PFSK-1 (cell line): Measurements from ENCODE around the gene JAM2.

Experiments
- FOXP2 ChIP-seq: optimal IDR thresholded peaks from 2 replicates; pipeline ENCODE3; 2011; ENCODE audit warnings: borderline replicate concordance, control low read depth, inconsistent platforms; ENCODE audit not compliant: insufficient read depth; ENCODE audit errors: extremely low read length, extremely low read depth
- POLR2AphosphoS5 ChIP-seq: IDR thresholded peaks from 2 replicates; pipeline ENCODE4 v1.6.1; 2012; ENCODE audit warnings: low read depth, mild to moderate bottlenecking, control low read depth, low read length, moderate library complexity
- SIN3A ChIP-seq: IDR thresholded peaks from 2 replicates; pipeline ENCODE4 v1.6.1; 2012; ENCODE audit warnings: mild to moderate bottlenecking, low read length, moderate library complexity, borderline replicate concordance; ENCODE audit not compliant: insufficient read depth
- TAF1 ChIP-seq: IDR thresholded peaks from 2 replicates; pipeline ENCODE4 v1.6.1; 2012; ENCODE audit warnings: low read length, control low read depth, borderline replicate concordance; ENCODE audit not compliant: insufficient read depth
- TF ChIP-seq, protein P1 (sequence below), 2 experiments: IDR thresholded peaks; 2 replicates each; pipeline versions ENCODE4 v1.6.1 to v1.8.0; 2011 to 2012; ENCODE audit warnings: low read depth in 2 of 2, low read length in 2 of 2, control low read depth in 1 of 2, inconsistent platforms in 1 of 2, mild to moderate bottlenecking in 1 of 2, moderate library complexity in 1 of 2; ENCODE audit not compliant: insufficient read depth in 1 of 2

The JAM2 gene

DNA sequence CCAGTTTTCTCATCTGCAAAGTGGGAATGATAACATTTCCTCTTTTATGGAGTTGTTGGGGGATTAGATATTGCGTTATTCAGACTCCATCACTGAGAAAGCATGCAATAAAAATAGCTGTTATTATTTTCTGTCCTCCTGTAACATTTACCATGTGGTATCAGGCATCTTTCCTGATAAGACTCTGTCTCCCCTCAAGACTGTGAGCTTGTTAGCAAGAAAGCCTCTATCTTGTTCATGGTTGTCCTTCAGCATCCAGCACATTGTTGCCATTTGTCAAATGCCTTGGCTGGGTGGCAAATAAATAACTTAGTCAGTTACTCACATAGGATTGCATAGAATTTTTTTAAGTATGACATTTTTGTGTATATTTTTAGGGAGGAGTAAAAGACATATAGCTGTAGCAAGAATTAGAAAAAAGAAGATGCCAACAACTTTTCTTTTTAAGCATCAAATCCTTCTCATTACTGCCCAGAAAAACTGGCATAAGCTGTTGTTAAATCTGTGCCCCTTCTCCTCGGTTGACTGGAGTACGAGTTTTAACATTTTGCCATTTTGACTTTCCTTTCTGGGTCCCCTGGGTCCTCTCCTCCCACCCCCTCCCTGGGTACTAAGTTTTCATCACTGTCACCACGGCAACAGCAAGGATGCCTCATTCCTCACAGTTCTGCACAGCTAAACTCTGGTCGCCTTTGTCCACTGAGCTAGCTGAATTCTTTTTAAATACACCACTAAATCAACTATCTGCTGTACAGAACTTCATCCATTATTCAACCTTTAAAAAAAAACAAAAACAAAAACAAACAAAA lies 1.0 kb upstream of the JAM2 start:
- no peak for TF ChIP-seq SIN3A
- no peak for TF ChIP-seq FOXP2
- TF ChIP-seq TAF1 = no peak
- TF ChIP-seq, protein P1, sequence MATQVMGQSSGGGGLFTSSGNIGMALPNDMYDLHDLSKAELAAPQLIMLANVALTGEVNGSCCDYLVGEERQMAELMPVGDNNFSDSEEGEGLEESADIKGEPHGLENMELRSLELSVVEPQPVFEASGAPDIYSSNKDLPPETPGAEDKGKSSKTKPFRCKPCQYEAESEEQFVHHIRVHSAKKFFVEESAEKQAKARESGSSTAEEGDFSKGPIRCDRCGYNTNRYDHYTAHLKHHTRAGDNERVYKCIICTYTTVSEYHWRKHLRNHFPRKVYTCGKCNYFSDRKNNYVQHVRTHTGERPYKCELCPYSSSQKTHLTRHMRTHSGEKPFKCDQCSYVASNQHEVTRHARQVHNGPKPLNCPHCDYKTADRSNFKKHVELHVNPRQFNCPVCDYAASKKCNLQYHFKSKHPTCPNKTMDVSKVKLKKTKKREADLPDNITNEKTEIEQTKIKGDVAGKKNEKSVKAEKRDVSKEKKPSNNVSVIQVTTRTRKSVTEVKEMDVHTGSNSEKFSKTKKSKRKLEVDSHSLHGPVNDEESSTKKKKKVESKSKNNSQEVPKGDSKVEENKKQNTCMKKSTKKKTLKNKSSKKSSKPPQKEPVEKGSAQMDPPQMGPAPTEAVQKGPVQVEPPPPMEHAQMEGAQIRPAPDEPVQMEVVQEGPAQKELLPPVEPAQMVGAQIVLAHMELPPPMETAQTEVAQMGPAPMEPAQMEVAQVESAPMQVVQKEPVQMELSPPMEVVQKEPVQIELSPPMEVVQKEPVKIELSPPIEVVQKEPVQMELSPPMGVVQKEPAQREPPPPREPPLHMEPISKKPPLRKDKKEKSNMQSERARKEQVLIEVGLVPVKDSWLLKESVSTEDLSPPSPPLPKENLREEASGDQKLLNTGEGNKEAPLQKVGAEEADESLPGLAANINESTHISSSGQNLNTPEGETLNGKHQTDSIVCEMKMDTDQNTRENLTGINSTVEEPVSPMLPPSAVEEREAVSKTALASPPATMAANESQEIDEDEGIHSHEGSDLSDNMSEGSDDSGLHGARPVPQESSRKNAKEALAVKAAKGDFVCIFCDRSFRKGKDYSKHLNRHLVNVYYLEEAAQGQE (IDR thresholded peaks at IDR 0.05; ENCODE audit: insufficient read depth in 1 of 2, low read depth in 2 of 2, low read length in 2 of 2) = no peak
- TF ChIP-seq POLR2AphosphoS5 = no peak

DNA sequence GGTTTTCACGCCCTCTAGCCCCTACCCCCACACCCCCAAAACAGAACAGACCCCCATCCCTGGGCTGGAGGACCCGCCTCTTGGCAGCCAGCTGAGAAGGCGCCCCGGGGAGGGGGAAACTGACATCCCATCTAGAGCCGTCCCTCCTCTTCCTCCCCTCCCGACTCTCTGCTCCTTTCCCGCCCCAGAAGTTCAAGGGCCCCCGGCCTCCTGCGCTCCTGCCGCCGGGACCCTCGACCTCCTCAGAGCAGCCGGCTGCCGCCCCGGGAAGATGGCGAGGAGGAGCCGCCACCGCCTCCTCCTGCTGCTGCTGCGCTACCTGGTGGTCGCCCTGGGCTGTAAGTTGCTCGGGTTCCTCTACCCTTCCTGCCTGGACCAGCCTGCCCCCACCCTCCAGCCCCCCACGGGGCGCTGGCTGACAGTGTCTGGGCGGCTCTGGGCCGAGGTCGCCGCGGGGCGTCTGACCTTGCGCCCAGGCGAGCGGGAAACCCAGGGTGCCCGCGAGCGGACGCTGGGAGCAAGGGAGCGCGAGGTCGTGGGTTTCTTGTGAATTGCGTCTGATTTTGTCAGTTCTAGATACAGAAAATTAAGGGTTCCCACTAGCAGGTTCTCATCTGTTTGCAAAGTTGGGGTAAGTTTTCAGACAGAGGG lies 618 bp downstream of the JAM2 start:
- no peak for TF ChIP-seq FOXP2
- no peak for TF ChIP-seq POLR2AphosphoS5
- no peak for TF ChIP-seq SIN3A
- no peak for TF ChIP-seq TAF1
- TF ChIP-seq, protein P1 (IDR thresholded peaks at IDR 0.05; ENCODE audit: insufficient read depth in 1 of 2, low read depth in 2 of 2, low read length in 2 of 2) = no peak

DNA sequence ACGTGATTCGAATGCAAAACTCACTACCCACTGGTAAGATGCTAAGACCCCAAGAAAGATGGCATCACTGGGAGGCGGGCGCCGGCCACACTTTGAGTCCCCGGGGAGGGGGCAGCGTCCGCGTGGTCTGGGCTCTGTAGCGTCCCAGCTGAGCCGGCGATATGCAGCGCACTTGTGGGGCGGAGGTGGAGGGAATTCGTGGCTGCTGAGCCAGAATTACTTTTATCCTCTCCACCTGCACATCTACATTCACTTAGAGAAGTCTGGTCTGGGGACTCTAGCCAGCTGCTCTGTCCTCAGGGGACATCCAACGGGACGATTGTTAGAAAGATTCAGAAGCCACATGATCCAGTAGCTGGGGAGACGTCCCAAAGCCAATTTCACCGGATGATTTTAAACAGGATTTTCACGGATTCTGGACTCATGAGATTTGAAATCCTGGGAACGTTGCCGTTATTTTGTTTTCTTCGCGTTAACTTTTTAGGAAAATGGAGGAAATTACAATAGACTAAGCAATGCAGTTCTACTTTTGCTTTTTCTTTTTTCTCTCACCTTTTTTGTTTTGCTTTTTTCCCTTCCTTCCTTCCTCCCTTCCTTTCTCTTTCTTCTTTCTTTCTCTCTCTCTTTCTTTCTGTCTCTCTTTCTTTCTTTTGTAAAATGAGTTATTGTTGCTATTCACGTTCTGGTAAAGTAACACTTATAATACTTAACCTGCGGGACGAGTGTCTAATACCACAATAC lies 1.3 kb downstream of the JAM2 start:
- TF ChIP-seq POLR2AphosphoS5 = no peak
- TF ChIP-seq FOXP2 = no peak
- TF ChIP-seq, protein P1 (IDR thresholded peaks at IDR 0.05; ENCODE audit: insufficient read depth in 1 of 2, low read depth in 2 of 2, low read length in 2 of 2) = no peak
- TF ChIP-seq SIN3A = no peak
- no peak for TF ChIP-seq TAF1

DNA sequence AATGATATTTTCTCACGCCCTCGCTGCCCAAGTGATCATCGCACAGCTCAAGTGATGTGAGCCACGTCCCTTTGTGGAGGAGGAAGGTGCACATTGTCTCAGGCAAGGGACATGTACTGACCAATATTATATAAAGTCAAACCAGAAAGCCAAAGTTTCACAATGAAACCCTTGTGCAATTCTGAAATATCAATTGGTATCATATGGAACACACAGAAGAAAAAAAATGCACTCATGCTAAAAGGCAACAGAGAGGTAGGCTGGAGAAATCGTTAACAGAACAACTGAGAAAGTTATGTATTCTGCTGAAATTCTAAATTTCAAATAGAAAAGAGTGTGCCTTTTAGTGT lies 1.9 kb downstream of the JAM2 start:
- TF ChIP-seq SIN3A (no peak), FOXP2 (no peak)
- TF ChIP-seq, protein P1 (IDR thresholded peaks at IDR 0.05; ENCODE audit: insufficient read depth in 1 of 2, low read depth in 2 of 2, low read length in 2 of 2) = no peak
